ENCODE results near the gene GNG8. TPM values are rescaled to one million over a fixed set of nuclear protein-coding genes. Genes with fewer than 3 reads are reported as not detected.

Gene GNG8
- total and polyA plus RNA-seq, 2 of the 13 experiments (the other 11 are each of a cell fraction or from before 2014, with no cell fraction given) = not detected

DNA sequence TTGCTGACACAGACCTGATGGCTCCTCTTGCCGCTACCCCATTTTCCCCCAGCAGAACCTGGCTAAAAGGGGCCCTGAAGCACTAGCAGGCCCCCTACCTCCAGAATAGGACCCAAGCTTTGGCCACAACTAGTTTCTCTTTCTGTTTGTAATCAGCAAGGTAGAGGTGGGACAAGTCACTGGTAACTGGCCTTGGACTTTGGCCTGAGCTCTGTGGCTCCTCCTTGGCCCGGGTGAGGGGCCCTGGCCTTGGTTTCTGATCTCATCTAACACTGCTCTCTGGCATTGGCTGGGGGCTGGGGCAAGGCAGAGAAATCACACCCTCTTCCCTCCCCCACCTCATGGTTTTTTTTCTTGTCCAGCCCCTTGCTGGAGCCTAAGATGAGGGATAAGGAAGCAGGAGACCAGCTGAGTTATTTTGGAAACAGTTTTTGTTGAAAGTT lies 32.8 kb downstream of the GNG8 start (continued):
- peak; percentile 83; the same call in 1 of the 2 replicates for TF ChIP-seq MIER3 (CRISPR knock-in tag; IDR thresholded peaks at IDR 0.05; ENCODE audit: borderline replicate concordance)
- TF ChIP-seq, protein P1, sequence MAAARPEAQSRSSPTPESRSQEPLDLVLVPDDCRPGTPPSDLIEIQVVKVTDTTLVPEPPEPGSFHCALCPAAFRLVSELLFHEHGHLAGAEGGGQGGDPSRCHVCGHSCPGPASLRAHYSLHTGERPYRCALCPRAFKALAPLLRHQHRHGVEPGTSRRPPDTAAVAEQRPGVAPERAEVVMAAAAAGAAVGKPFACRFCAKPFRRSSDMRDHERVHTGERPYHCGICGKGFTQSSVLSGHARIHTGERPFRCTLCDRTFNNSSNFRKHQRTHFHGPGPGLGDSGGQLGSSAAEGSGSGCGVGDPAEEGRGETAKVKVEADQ (CRISPR knock-in tag; IDR thresholded peaks at IDR 0.05; ENCODE audit: borderline replicate concordance) = no peak
- 0 out of 2 replicates have a peak, but pooled peaks have one; percentile 65 for TF ChIP-seq TMF1 (CRISPR knock-in tag; IDR thresholded peaks at IDR 0.05; ENCODE audit: low read depth)
- TF ChIP-seq, protein P2, sequence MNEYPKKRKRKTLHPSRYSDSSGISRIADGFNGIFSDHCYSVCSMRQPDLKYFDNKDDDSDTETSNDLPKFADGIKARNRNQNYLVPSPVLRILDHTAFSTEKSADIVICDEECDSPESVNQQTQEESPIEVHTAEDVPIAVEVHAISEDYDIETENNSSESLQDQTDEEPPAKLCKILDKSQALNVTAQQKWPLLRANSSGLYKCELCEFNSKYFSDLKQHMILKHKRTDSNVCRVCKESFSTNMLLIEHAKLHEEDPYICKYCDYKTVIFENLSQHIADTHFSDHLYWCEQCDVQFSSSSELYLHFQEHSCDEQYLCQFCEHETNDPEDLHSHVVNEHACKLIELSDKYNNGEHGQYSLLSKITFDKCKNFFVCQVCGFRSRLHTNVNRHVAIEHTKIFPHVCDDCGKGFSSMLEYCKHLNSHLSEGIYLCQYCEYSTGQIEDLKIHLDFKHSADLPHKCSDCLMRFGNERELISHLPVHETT (CRISPR knock-in tag; conservative IDR thresholded peaks at IDR 0.05) = no peak
- TF ChIP-seq, protein P3, sequence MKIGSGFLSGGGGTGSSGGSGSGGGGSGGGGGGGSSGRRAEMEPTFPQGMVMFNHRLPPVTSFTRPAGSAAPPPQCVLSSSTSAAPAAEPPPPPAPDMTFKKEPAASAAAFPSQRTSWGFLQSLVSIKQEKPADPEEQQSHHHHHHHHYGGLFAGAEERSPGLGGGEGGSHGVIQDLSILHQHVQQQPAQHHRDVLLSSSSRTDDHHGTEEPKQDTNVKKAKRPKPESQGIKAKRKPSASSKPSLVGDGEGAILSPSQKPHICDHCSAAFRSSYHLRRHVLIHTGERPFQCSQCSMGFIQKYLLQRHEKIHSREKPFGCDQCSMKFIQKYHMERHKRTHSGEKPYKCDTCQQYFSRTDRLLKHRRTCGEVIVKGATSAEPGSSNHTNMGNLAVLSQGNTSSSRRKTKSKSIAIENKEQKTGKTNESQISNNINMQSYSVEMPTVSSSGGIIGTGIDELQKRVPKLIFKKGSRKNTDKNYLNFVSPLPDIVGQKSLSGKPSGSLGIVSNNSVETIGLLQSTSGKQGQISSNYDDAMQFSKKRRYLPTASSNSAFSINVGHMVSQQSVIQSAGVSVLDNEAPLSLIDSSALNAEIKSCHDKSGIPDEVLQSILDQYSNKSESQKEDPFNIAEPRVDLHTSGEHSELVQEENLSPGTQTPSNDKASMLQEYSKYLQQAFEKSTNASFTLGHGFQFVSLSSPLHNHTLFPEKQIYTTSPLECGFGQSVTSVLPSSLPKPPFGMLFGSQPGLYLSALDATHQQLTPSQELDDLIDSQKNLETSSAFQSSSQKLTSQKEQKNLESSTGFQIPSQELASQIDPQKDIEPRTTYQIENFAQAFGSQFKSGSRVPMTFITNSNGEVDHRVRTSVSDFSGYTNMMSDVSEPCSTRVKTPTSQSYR (CRISPR knock-in tag; IDR thresholded peaks at IDR 0.05; ENCODE audit: borderline replicate concordance) = peak; percentile 84; the same call in 1 of the 2 replicates
- peak; percentile 50; the same call in 1 of the 2 replicates for TF ChIP-seq HDAC1 (CRISPR knock-in tag; IDR thresholded peaks at IDR 0.05)
- no peak for TF ChIP-seq ZNF337 (CRISPR knock-in tag; IDR thresholded peaks at IDR 0.05; ENCODE audit: borderline replicate concordance, low read depth)
- no peak for TF ChIP-seq SKI (IDR thresholded peaks at IDR 0.05; ENCODE audit: partially characterized antibody)
- TF ChIP-seq, protein P4, sequence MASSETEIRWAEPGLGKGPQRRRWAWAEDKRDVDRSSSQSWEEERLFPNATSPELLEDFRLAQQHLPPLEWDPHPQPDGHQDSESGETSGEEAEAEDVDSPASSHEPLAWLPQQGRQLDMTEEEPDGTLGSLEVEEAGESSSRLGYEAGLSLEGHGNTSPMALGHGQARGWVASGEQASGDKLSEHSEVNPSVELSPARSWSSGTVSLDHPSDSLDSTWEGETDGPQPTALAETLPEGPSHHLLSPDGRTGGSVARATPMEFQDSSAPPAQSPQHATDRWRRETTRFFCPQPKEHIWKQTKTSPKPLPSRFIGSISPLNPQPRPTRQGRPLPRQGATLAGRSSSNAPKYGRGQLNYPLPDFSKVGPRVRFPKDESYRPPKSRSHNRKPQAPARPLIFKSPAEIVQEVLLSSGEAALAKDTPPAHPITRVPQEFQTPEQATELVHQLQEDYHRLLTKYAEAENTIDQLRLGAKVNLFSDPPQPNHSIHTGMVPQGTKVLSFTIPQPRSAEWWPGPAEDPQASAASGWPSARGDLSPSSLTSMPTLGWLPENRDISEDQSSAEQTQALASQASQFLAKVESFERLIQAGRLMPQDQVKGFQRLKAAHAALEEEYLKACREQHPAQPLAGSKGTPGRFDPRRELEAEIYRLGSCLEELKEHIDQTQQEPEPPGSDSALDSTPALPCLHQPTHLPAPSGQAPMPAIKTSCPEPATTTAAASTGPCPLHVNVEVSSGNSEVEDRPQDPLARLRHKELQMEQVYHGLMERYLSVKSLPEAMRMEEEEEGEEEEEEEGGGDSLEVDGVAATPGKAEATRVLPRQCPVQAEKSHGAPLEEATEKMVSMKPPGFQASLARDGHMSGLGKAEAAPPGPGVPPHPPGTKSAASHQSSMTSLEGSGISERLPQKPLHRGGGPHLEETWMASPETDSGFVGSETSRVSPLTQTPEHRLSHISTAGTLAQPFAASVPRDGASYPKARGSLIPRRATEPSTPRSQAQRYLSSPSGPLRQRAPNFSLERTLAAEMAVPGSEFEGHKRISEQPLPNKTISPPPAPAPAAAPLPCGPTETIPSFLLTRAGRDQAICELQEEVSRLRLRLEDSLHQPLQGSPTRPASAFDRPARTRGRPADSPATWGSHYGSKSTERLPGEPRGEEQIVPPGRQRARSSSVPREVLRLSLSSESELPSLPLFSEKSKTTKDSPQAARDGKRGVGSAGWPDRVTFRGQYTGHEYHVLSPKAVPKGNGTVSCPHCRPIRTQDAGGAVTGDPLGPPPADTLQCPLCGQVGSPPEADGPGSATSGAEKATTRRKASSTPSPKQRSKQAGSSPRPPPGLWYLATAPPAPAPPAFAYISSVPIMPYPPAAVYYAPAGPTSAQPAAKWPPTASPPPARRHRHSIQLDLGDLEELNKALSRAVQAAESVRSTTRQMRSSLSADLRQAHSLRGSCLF (CRISPR knock-in tag; IDR thresholded peaks at IDR 0.05; ENCODE audit: borderline replicate concordance) = no peak
- TF ChIP-seq SOX6 (IDR thresholded peaks at IDR 0.05) = no peak
- TF ChIP-seq SOX6 (CRISPR knock-in tag; IDR thresholded peaks at IDR 0.05) = peak; percentile 63; the same call in 1 of the 2 replicates
- TF ChIP-seq ZSCAN29 (CRISPR knock-in tag; conservative IDR thresholded peaks at IDR 0.05) = 0 out of 2 replicates have a peak, but pooled peaks have one; percentile 55
- TF ChIP-seq ZKSCAN8 (CRISPR knock-in tag; IDR thresholded peaks at IDR 0.05; ENCODE audit: borderline replicate concordance) = peak; percentile 26; the same call in 1 of the 2 replicates
- TF ChIP-seq, protein P5, sequence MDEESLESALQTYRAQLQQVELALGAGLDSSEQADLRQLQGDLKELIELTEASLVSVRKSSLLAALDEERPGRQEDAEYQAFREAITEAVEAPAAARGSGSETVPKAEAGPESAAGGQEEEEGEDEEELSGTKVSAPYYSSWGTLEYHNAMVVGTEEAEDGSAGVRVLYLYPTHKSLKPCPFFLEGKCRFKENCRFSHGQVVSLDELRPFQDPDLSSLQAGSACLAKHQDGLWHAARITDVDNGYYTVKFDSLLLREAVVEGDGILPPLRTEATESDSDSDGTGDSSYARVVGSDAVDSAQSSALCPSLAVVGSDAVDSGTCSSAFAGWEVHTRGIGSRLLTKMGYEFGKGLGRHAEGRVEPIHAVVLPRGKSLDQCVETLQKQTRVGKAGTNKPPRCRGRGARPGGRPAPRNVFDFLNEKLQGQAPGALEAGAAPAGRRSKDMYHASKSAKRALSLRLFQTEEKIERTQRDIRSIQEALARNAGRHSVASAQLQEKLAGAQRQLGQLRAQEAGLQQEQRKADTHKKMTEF (CRISPR knock-in tag; IDR thresholded peaks at IDR 0.05) = no peak
- TF ChIP-seq ZNF552 (CRISPR knock-in tag; IDR thresholded peaks at IDR 0.05; ENCODE audit: borderline replicate concordance) = 0 out of 2 replicates have a peak, but pooled peaks have one; percentile 37
- TF ChIP-seq REPIN1 (CRISPR knock-in tag; IDR thresholded peaks at IDR 0.05; ENCODE audit: borderline replicate concordance, low read depth) = peak; percentile 86; the same call in 1 of the 2 replicates
- TF ChIP-seq, protein P6, sequence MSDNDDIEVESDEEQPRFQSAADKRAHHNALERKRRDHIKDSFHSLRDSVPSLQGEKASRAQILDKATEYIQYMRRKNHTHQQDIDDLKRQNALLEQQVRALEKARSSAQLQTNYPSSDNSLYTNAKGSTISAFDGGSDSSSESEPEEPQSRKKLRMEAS (IDR thresholded peaks at IDR 0.05) = peak; percentile 56; the same call in 1 of the 2 replicates
- TF ChIP-seq ZNF724P (CRISPR knock-in tag; IDR thresholded peaks at IDR 0.05; ENCODE audit: borderline replicate concordance) = no peak
